Measurements from ENCODE around the gene ARMH3. TPM values are rescaled to one million over a fixed set of nuclear protein-coding genes. Genes with fewer than 3 reads are reported as not detected.

The ARMH3 gene
- total and polyA plus RNA-seq, 10 of the 15 experiments (the other 5 are each of a cell fraction or from before 2014, with no cell fraction given) = 13.0 to 33.0 (median 16.4) TPM

DNA sequence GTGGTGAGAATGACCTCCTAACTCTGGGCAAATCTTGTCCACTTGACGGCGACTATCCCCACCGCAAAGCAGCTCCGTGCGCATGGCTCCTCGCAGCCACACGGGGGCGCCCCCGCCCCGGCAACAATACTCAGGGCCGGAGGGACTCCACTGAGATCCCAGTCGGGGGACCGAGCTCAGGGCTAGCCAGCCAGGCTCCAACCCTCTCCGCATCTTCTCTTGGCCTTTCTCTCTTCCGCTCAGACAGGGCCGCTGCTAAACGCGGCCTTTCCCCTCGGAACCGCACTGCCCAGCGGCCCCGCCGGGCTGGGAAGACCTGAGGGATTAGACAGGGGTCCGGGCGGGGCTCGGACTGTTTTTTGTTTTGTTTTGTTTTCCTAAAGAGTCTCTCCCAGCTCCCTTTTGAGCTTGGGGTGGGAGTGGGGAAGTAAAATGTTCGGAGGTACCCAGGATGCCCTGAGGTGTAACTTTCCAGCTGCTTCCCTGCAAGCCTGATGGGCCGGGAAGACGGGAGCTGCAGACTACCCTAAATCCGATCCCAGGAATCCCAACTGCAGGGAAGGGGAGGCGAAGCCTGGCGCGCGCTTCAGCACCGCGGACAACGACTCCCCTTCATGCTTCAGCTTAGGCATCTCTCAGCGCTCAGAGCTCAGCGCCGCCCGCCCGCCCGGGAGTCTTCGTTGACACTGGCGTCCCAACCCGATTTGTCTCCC lies 215.1 kb downstream of the ARMH3 start (continued):
- TF ChIP-seq YY1 (IDR thresholded peaks at IDR 0.05; ENCODE audit: low read depth, low read length) (peak; percentile 77), EZH2 (IDR thresholded peaks at IDR 0.05; ENCODE audit: borderline replicate concordance, control insufficient read depth, low read depth, low read length) (no peak), WRNIP1 (IDR thresholded peaks at IDR 0.05; ENCODE audit: borderline replicate concordance, low read depth, low read length) (no peak), NFYA (IDR thresholded peaks at IDR 0.05; ENCODE audit: borderline replicate concordance, low read depth, low read length) (no peak), CHD4 (IDR thresholded peaks at IDR 0.05) (no peak), EGR1 (IDR thresholded peaks at IDR 0.05; ENCODE audit: borderline replicate concordance in 1 of 2, low read depth in 2 of 2, low read length in 2 of 2) (no peak), RB1 (IDR thresholded peaks at IDR 0.05; ENCODE audit: borderline replicate concordance) (no peak), TARDBP (IDR thresholded peaks at IDR 0.05; ENCODE audit: borderline replicate concordance) (no peak; the same call in 1 of the 2 replicates), LARP7 (IDR thresholded peaks at IDR 0.05) (no peak), ZNF622 (IDR thresholded peaks at IDR 0.05) (no peak), CBFB (IDR thresholded peaks at IDR 0.05; ENCODE audit: low read depth) (peak; percentile 28; the same call in 1 of the 2 replicates), RAD51 (IDR thresholded peaks at IDR 0.05) (no peak), JUND (IDR thresholded peaks at IDR 0.05; ENCODE audit: low read depth, low read length) (no peak)
- TF ChIP-seq, protein P1, sequence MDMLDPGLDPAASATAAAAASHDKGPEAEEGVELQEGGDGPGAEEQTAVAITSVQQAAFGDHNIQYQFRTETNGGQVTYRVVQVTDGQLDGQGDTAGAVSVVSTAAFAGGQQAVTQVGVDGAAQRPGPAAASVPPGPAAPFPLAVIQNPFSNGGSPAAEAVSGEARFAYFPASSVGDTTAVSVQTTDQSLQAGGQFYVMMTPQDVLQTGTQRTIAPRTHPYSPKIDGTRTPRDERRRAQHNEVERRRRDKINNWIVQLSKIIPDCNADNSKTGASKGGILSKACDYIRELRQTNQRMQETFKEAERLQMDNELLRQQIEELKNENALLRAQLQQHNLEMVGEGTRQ (IDR thresholded peaks at IDR 0.05; ENCODE audit: borderline replicate concordance, low read depth, low read length) = no peak
- TF ChIP-seq, protein P2, sequence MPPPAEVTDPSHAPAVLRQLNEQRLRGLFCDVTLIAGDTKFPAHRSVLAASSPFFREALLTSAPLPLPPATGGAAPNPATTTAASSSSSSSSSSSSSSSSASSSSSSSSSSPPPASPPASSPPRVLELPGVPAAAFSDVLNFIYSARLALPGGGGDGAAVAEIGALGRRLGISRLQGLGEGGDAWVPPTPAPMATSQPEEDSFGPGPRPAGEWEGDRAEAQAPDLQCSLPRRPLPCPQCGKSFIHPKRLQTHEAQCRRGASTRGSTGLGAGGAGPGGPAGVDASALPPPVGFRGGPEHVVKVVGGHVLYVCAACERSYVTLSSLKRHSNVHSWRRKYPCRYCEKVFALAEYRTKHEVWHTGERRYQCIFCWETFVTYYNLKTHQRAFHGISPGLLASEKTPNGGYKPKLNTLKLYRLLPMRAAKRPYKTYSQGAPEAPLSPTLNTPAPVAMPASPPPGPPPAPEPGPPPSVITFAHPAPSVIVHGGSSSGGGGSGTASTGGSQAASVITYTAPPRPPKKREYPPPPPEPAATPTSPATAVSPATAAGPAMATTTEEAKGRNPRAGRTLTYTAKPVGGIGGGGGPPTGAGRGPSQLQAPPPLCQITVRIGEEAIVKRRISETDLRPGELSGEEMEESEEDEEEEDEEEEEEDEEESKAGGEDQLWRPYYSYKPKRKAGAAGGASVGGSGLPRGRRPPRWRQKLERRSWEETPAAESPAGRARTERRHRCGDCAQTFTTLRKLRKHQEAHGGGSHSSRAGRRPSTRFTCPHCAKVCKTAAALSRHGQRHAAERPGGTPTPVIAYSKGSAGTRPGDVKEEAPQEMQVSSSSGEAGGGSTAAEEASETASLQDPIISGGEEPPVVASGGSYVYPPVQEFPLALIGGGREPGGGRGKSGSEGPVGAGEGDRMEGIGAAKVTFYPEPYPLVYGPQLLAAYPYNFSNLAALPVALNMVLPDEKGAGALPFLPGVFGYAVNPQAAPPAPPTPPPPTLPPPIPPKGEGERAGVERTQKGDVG (CRISPR knock-in tag; IDR thresholded peaks at IDR 0.05) = no peak
- TF ChIP-seq, protein P3, sequence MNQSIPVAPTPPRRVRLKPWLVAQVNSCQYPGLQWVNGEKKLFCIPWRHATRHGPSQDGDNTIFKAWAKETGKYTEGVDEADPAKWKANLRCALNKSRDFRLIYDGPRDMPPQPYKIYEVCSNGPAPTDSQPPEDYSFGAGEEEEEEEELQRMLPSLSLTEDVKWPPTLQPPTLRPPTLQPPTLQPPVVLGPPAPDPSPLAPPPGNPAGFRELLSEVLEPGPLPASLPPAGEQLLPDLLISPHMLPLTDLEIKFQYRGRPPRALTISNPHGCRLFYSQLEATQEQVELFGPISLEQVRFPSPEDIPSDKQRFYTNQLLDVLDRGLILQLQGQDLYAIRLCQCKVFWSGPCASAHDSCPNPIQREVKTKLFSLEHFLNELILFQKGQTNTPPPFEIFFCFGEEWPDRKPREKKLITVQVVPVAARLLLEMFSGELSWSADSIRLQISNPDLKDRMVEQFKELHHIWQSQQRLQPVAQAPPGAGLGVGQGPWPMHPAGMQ (IDR thresholded peaks at IDR 0.05; ENCODE audit: borderline replicate concordance) = no peak
- TF ChIP-seq, protein P4, sequence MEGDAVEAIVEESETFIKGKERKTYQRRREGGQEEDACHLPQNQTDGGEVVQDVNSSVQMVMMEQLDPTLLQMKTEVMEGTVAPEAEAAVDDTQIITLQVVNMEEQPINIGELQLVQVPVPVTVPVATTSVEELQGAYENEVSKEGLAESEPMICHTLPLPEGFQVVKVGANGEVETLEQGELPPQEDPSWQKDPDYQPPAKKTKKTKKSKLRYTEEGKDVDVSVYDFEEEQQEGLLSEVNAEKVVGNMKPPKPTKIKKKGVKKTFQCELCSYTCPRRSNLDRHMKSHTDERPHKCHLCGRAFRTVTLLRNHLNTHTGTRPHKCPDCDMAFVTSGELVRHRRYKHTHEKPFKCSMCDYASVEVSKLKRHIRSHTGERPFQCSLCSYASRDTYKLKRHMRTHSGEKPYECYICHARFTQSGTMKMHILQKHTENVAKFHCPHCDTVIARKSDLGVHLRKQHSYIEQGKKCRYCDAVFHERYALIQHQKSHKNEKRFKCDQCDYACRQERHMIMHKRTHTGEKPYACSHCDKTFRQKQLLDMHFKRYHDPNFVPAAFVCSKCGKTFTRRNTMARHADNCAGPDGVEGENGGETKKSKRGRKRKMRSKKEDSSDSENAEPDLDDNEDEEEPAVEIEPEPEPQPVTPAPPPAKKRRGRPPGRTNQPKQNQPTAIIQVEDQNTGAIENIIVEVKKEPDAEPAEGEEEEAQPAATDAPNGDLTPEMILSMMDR (IDR thresholded peaks at IDR 0.05 in 2 of 3, conservative IDR thresholded peaks at IDR 0.05 in 1 of 3; ENCODE audit: control insufficient read depth in 2 of 3, extremely low read depth in 1 of 3, insufficient read depth in 1 of 3, low read depth in 3 of 3, low read length in 3 of 3) = peak; percentile 98 to 99 (median 98); a peak in 5 of 6 replicates
- TF ChIP-seq, protein P5, sequence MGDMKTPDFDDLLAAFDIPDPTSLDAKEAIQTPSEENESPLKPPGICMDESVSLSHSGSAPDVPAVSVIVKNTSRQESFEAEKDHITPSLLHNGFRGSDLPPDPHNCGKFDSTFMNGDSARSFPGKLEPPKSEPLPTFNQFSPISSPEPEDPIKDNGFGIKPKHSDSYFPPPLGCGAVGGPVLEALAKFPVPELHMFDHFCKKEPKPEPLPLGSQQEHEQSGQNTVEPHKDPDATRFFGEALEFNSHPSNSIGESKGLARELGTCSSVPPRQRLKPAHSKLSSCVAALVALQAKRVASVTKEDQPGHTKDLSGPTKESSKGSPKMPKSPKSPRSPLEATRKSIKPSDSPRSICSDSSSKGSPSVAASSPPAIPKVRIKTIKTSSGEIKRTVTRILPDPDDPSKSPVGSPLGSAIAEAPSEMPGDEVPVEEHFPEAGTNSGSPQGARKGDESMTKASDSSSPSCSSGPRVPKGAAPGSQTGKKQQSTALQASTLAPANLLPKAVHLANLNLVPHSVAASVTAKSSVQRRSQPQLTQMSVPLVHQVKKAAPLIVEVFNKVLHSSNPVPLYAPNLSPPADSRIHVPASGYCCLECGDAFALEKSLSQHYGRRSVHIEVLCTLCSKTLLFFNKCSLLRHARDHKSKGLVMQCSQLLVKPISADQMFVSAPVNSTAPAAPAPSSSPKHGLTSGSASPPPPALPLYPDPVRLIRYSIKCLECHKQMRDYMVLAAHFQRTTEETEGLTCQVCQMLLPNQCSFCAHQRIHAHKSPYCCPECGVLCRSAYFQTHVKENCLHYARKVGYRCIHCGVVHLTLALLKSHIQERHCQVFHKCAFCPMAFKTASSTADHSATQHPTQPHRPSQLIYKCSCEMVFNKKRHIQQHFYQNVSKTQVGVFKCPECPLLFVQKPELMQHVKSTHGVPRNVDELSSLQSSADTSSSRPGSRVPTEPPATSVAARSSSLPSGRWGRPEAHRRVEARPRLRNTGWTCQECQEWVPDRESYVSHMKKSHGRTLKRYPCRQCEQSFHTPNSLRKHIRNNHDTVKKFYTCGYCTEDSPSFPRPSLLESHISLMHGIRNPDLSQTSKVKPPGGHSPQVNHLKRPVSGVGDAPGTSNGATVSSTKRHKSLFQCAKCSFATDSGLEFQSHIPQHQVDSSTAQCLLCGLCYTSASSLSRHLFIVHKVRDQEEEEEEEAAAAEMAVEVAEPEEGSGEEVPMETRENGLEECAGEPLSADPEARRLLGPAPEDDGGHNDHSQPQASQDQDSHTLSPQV (IDR thresholded peaks at IDR 0.05) = no peak
